H1 (cell line): ENCODE measurements around the gene AFF1. TPM values are rescaled to one million over a fixed set of nuclear protein-coding genes. Genes with fewer than 3 reads are reported as not detected.
A peak's percentile ranks its signal among the peaks of the same experiment; 100 is the strongest.

Experiments used
- CTCF ChIA-PET: fragments of 300-600 bp; sonication (Branson Sonifier 250); formaldehyde crosslinking; loops from one replicate; lab custom pipeline; 2021; ENCODE audit not compliant: partially characterized antibody; lab: Charles Lee
- POLR2A ChIA-PET: fragments of 300-600 bp; sonication (Branson Sonifier 250); formaldehyde crosslinking; loops from one replicate; lab custom pipeline; 2021; ENCODE audit warnings: inconsistent platforms; ENCODE audit not compliant: partially characterized antibody; lab: Charles Lee
- DNase-seq, 2 experiments: peaks; one replicate each; pipeline versions ENCODE4 v3.0.0 to v3.0.0-alpha.2; 2010 to 2022; ENCODE audit warnings: low spot score in 2 of 2, low read depth in 1 of 2, mixed read lengths in 1 of 2
- FAIRE-seq: peaks from 2 replicates; lab custom pipeline; 2011; peaks lifted over from hg19 to GRCh38; lab: Jason Lieb, UNC
- H2AFZ ChIP-seq: 2 replicates; pipeline ENCODE4 v1.8.1; 2012; ENCODE audit warnings: low read length, inconsistent platforms
- H2AK5ac ChIP-seq: 2 replicates; pipeline ENCODE4 v1.6.1; 2013; ENCODE audit warnings: low read depth, low read length
- H2BK120ac ChIP-seq: replicated peaks from 2 replicates; pipeline ENCODE3; 2013; ENCODE audit warnings: low read depth, low read length, inconsistent platforms
- H2BK12ac ChIP-seq: 2 replicates; pipeline ENCODE4 v1.6.1; 2013; ENCODE audit warnings: low read depth, low read length
- H2BK15ac ChIP-seq: 2 replicates; pipeline ENCODE4 v1.6.1; 2013; ENCODE audit warnings: low read length
- H2BK20ac ChIP-seq: 2 replicates; pipeline ENCODE4 v1.6.1; 2013; ENCODE audit warnings: low read length
- H2BK5ac ChIP-seq: 2 replicates; pipeline ENCODE4 v1.6.1; 2013; ENCODE audit warnings: low read depth, low read length
- H3K14ac ChIP-seq: 2 replicates; pipeline ENCODE4 v1.6.1; 2013; ENCODE audit warnings: inconsistent platforms; ENCODE audit not compliant: insufficient read length
- H3K18ac ChIP-seq: 2 replicates; pipeline ENCODE4 v1.6.1; 2013; ENCODE audit warnings: low read length; ENCODE audit errors: extremely low read depth
- H3K23ac ChIP-seq: 2 replicates; pipeline ENCODE4 v1.6.1; 2013; ENCODE audit warnings: inconsistent platforms; ENCODE audit not compliant: insufficient read length
- H3K23me2 ChIP-seq: 2 replicates; pipeline ENCODE4 v1.6.1; 2013; ENCODE audit warnings: low read depth, low read length
- H3K27ac ChIP-seq: 2 replicates; pipeline ENCODE4 v1.6.1; 2011; ENCODE audit warnings: low read depth, low read length, inconsistent platforms
- H3K27me3 ChIP-seq, 4 experiments: replicated peaks in 1 of 4; 1 replicate in 1 of 4; 2 replicates in 3 of 4; pipeline versions ENCODE4 v1.6.1 to v1.8.1; 2011 to 2013; ENCODE audit warnings: low read length in 3 of 4, mild to moderate bottlenecking in 3 of 4, inconsistent platforms in 2 of 4, mixed read lengths in 2 of 4, moderate library complexity in 1 of 4; ENCODE audit not compliant: control insufficient read depth in 3 of 4, insufficient read depth in 3 of 4; ENCODE audit errors: extremely low read depth in 1 of 4
- H3K36me3 ChIP-seq, 4 experiments: 2 replicates each; pipeline versions ENCODE4 v1.6.1 to v1.8.1; 2011 to 2013; ENCODE audit warnings: mild to moderate bottlenecking in 4 of 4, low read length in 3 of 4, moderate library complexity in 2 of 4, control low read depth in 1 of 4, inconsistent platforms in 1 of 4; ENCODE audit not compliant: insufficient read depth in 4 of 4, control insufficient read depth in 2 of 4
- H3K4ac ChIP-seq: replicated peaks from 2 replicates; pipeline ENCODE3; 2013; ENCODE audit warnings: low read length, low read depth, mixed read lengths, inconsistent platforms; ENCODE audit not compliant: insufficient read length
- H3K4me1 ChIP-seq, 4 experiments: replicated peaks in 1 of 4; 1 replicate in 1 of 4; 2 replicates in 3 of 4; pipeline versions ENCODE4 v1.6.1 to v1.8.1; 2011 to 2013; ENCODE audit warnings: low read length in 3 of 4, inconsistent platforms in 2 of 4, mixed read lengths in 1 of 4; ENCODE audit not compliant: insufficient read depth in 4 of 4, control insufficient read depth in 3 of 4
- H3K4me2 ChIP-seq, 2 experiments: 2 replicates each; pipeline versions ENCODE4 v1.6.1 to v1.8.1; 2011 to 2013; ENCODE audit warnings: low read depth in 2 of 2, low read length in 2 of 2, control low read depth in 1 of 2, inconsistent platforms in 1 of 2, mild to moderate bottlenecking in 1 of 2; ENCODE audit not compliant: insufficient read depth in 1 of 2
- H3K4me3 ChIP-seq, 4 experiments: fragments of 200-600, 300-600 bp in 1 of 4; sonication (generic), shearing (Covaris generic), sonication (Bioruptor Twin) in 1 of 4; 2 replicates each; pipeline versions ENCODE4 v1.5.1 to v1.8.1; 2011 to 2016; ENCODE audit warnings: low read length in 4 of 4, low read depth in 3 of 4, control low read depth in 2 of 4, inconsistent platforms in 2 of 4, mild to moderate bottlenecking in 2 of 4, mixed read lengths in 1 of 4, moderate library complexity in 1 of 4; ENCODE audit not compliant: insufficient read depth in 2 of 4; ENCODE audit errors: extremely low read depth in 1 of 4
- H3K56ac ChIP-seq: replicated peaks from 2 replicates; pipeline ENCODE3; 2013; ENCODE audit warnings: low read depth, mild to moderate bottlenecking, mixed read lengths, low read length, inconsistent platforms; ENCODE audit not compliant: insufficient read length
- H3K79me1 ChIP-seq: 2 replicates; pipeline ENCODE4 v1.6.1; 2013; ENCODE audit warnings: low read depth, low read length, control low read depth
- H3K79me2 ChIP-seq, 2 experiments: 2 replicates each; pipeline versions ENCODE4 v1.6.1 to v1.8.1; 2012 to 2013; ENCODE audit warnings: low read length in 2 of 2, mild to moderate bottlenecking in 2 of 2, inconsistent platforms in 1 of 2; ENCODE audit not compliant: insufficient read depth in 2 of 2, control insufficient read depth in 1 of 2
- H3K9ac ChIP-seq, 4 experiments: replicated peaks in 1 of 4; 1 replicate in 1 of 4; 2 replicates in 3 of 4; pipeline versions ENCODE4 v1.6.1 to v1.8.1; 2011 to 2013; ENCODE audit warnings: low read depth in 3 of 4, low read length in 3 of 4, control low read depth in 2 of 4, mild to moderate bottlenecking in 2 of 4, moderate library complexity in 2 of 4, inconsistent platforms in 1 of 4; ENCODE audit errors: extremely low read depth in 1 of 4
- H3K9me3 ChIP-seq, 2 experiments: 2 replicates each; pipeline versions ENCODE4 v1.6.1 to v1.8.1; 2012 to 2013; ENCODE audit warnings: mild to moderate bottlenecking in 2 of 2, moderate library complexity in 2 of 2, control low read depth in 1 of 2, inconsistent platforms in 1 of 2, low read depth in 1 of 2, low read length in 1 of 2, mixed read lengths in 1 of 2; ENCODE audit not compliant: insufficient read depth in 2 of 2
- H4K20me1 ChIP-seq, 2 experiments: replicated peaks in 1 of 2; 2 replicates each; pipeline versions ENCODE3 to v1.8.1; 2011 to 2013; ENCODE audit warnings: inconsistent platforms in 2 of 2, low read length in 2 of 2, mild to moderate bottlenecking in 1 of 2; ENCODE audit not compliant: insufficient read depth in 2 of 2, control insufficient read depth in 1 of 2
- H4K5ac ChIP-seq: 2 replicates; pipeline ENCODE4 v1.6.1; 2013; ENCODE audit warnings: low read length, low read depth, mixed read lengths, inconsistent platforms; ENCODE audit not compliant: insufficient read length
- H4K8ac ChIP-seq: 2 replicates; pipeline ENCODE4 v1.8.0; 2013; ENCODE audit warnings: mild to moderate bottlenecking, moderate library complexity, low read length, inconsistent platforms; ENCODE audit not compliant: insufficient read depth; ENCODE audit errors: extremely low read depth
- H4K91ac ChIP-seq: replicated peaks from 2 replicates; pipeline ENCODE3; 2013; ENCODE audit warnings: low read length, mixed read lengths, inconsistent platforms; ENCODE audit not compliant: insufficient read length
- polyA plus RNA-seq, 7 experiments: library from polyadenylated mRNA; depleted of rRNA in 3 of 7; stranded (reverse) in 5 of 7; unstranded in 2 of 7; fragments of >200 nt in 5 of 7; fragments of 200-250 nt in 2 of 7; gene quantifications; 1 replicate in 5 of 7; 2 replicates in 1 of 7; 4 replicates in 1 of 7; pipeline versions ENCODE4 v1.2.1 to v1.2.3, GENCODE V29; 2011 to 2013; ENCODE audit warnings: missing spikeins in 2 of 7, mixed read lengths in 2 of 7
- total RNA-seq: library from RNA; stranded (reverse); fragmentation: NEBNext Ultra II Directional; extraction: Animal tissue kit (Norgen Biotek cat#: 25700); gene quantifications from 2 replicates; pipeline ENCODE4 v1.2.1, GENCODE V29; 2021

AFF1 gene
- total and polyA plus RNA-seq, 2 of the 8 experiments (the other 6 are each of a cell fraction or from before 2014, with no cell fraction given): 14.8 to 85.5 TPM

DNA sequence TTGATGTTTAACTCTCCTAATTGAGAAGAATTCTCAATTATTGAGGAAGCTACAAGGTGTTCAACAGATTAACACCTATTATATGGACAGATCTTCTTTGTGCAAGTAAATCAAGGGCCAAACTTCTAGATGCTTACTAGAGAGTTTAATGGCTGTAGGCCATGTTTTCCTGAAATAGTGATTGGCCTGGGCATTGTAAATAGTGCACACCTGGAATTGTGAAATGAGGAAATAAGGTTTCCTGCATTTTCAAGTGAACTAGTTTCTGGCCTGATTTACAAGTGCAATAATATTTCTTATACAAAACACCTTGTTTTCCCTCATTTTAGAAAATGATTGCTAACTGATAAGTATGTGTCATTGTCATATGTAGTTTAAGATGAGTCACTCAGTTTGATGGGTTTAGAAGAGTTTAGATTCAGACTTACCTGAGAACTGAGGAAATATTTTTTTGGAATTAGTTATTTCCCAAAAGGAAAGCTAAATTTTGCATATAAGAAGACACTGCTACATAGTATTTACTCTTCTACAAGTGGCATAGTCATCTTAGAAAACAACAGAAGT lies 21.2 kb downstream of the AFF1 start:
- no peak overlapping the region for H2BK20ac ChIP-seq
- H3K9me3 ChIP-seq: no peaks in the 10 kb centered on the region
- H3K79me2 ChIP-seq: peaks cover 0 to 55% of the 10 kb centered on the region in 2 experiments; a peak in 3 of 4 replicates
- H3K23me2 ChIP-seq: no peaks in the 10 kb centered on the region
- no peak overlapping the region for H3K56ac ChIP-seq
- ChIA-PET CTCF (interaction anchor here (1.0 kb wide), 1 partner anchor 21 kb away, joined by 3 read pairs; the partner anchor contains the start of gene AFF1), POLR2A (interaction anchor here (0.6 to 19.7 kb wide), 5 partner anchors 11 to 398 kb away, joined by 3 to 319 read pairs (median 3); partner anchors contain the start of gene AFF1)
- no peak overlapping the region for H3K9ac ChIP-seq
- no peaks in the 10 kb centered on the region for H3K27me3 ChIP-seq
- H2BK15ac ChIP-seq: no peak overlapping the region
- H3K4ac ChIP-seq: no peak overlapping the region
- H2BK120ac ChIP-seq: no peak overlapping the region
- H3K4me1 ChIP-seq: peaks cover 11 to 34% (median 12%) of the 10 kb centered on the region in 4 experiments
- H2AFZ ChIP-seq: no peak overlapping the region
- H2BK12ac ChIP-seq: no peak overlapping the region
- no peak overlapping the region for H2BK5ac ChIP-seq
- DNase-seq (no peak), FAIRE-seq (no peak)
- H4K8ac ChIP-seq: no peak overlapping the region
- no peak overlapping the region for H3K23ac ChIP-seq
- no peak overlapping the region for H3K14ac ChIP-seq
- H4K5ac ChIP-seq: peak overlapping the region; percentile 57
- H2AK5ac ChIP-seq: no peak overlapping the region
- peaks cover 0 to 8% (median 0%) of the 10 kb centered on the region in 4 experiments; a peak in 2 of 8 replicates for H3K36me3 ChIP-seq
- H4K91ac ChIP-seq: no peak overlapping the region
- H3K18ac ChIP-seq: no peak overlapping the region
- no peaks in the 10 kb centered on the region; the same call in 1 of the 2 replicates for H3K79me1 ChIP-seq
- H3K27ac ChIP-seq: no peak overlapping the region
- H3K4me3 ChIP-seq: no peak overlapping the region
- H3K4me2 ChIP-seq: no peak overlapping the region
- no peaks in the 10 kb centered on the region for H4K20me1 ChIP-seq
